ENCODE data around the gene SRPK2.

The SRPK2 gene

DNA sequence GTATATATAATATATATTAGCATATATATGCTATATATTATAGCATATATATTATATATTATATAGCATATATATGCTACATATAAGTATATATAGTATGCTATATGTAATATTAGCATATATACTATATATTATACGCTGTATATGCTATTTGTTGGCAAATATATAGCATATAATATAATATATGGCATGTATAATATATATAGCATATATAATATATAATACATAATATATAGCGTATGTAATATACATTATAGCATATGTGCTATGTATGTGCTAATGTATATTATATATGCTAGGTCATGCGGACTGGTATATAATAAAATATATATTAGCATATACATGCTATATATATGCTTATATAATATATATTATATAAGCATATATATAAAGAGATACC, 301.9 kb downstream of the SRPK2 start:
- FAIRE-seq: peak; percentile 92

DNA sequence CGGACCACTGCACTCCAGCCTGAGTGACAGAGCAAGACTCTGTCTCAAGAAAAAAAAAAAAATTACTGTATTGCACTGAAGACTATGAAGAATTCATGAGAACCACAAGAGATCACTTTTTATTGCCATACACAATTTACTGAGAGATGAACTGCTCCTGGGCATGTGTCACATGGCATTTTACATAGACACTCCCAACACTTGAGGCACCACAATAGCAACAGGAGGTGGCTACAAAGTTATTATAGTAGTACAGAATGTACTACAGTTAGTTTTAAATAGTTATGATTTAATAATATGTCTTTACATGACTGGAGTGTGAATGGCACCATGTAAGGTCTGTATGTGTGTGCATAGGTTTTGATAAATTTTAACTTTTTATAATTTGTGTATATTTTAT, 304.1 kb downstream of the SRPK2 start:
- FAIRE-seq: no peak

DNA sequence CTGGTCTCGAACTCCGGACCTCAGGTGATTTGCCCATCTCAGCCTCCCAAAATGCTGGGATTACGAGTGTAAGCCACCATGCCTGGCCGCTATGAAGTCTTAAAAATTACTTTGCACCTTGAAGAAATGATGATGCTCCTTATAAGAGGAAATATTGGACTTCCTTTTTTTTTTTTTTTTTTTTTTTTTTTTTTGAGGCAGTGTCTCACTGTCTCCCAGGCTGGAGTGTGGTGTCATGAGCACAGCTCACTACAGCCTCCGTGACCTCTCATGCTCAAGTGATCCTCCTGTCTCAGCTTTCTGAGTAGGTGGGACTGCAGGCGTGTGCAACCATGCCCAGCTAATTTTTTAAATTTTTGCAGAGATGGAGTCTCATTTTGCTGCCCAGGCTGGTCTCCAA, 309.4 kb downstream of the SRPK2 start:
- FAIRE-seq: no peak

- no peak for FAIRE-seq
These were observed 315.6 kb downstream of the SRPK2 start for GRCh38 chr7:105073143-105073542.

- no peak for FAIRE-seq
These were observed 319.8 kb downstream of the SRPK2 start for GRCh38 chr7:105068886-105069285.

GRCh38 chr7:105067691-105068090, 321.0 kb downstream of the SRPK2 start:
- FAIRE-seq: no peak

Measured in colon (tissue), 2 donors.